GM21381 (cell line): ENCODE results near the gene ANKRD27.
"Not testable (repeated sequence)": the region's sequence is repeated elsewhere in the genome, so short reads cannot be mapped to it uniquely, and the experiment has no call there.

Experiments
- ATAC-seq: cut with Tn5 transposase; IDR thresholded peaks from one replicate; pipeline ENCODE4 v1.9.1; 2021; ENCODE audit warnings: mild to moderate bottlenecking, moderate library complexity; ENCODE audit not compliant: unreplicated experiment

The ANKRD27 gene

GRCh38 chr19:32607479-32607878 is 67.5 kb downstream of the ANKRD27 start:
- no peak for ATAC-seq

GRCh38 chr19:32606289-32606688 is 68.7 kb downstream of the ANKRD27 start:
- no peak for ATAC-seq

- no peak for ATAC-seq
Observed at GRCh38 chr19:32605544-32605943, 69.4 kb downstream of the ANKRD27 start.

- ATAC-seq: no peak
Observed at GRCh38 chr19:32603961-32604360, 71.0 kb downstream of the ANKRD27 start.

GRCh38 chr19:32599736-32600157 is 75.2 kb downstream of the ANKRD27 start:
- no peak for ATAC-seq

GRCh38 chr19:32599258-32599657 is 75.7 kb downstream of the ANKRD27 start:
- no peak for ATAC-seq

GRCh38 chr19:32598022-32598421 is 77.0 kb downstream of the ANKRD27 start:
- no peak for ATAC-seq

- no peak for ATAC-seq
Observed at GRCh38 chr19:32595491-32595890, 79.5 kb downstream of the ANKRD27 start.

GRCh38 chr19:32594021-32594420 is 81.0 kb downstream of the ANKRD27 start:
- no peak for ATAC-seq

- not testable (repeated sequence) for ATAC-seq
Observed at GRCh38 chr19:32587747-32588504, 87.1 kb downstream of the ANKRD27 start.

GRCh38 chr19:32581705-32582179 is 93.2 kb downstream of the ANKRD27 start:
- no peak for ATAC-seq

GRCh38 chr19:32580901-32581704 is 93.9 kb downstream of the ANKRD27 start, which contains the start of gene PDCD5:
Gene PDCD5, plus strand, starts transcription at chr19:32581190. Its CDS starts 72 bp downstream, at chr19:32581262.
- ATAC-seq: peak; percentile 90

GRCh38 chr19:32580353-32580900 is 94.6 kb downstream of the ANKRD27 start:
- ATAC-seq: peak; percentile 23

GRCh38 chr19:32576790-32577189 is 98.2 kb downstream of the ANKRD27 start:
- no peak for ATAC-seq

GRCh38 chr19:32573492-32573794 is 101.5 kb downstream of the ANKRD27 start:
- ATAC-seq: no peak

GRCh38 chr19:32572700-32573491 is 102.1 kb downstream of the ANKRD27 start:
- ATAC-seq: not testable (repeated sequence)

GRCh38 chr19:32571471-32572075 is 103.4 kb downstream of the ANKRD27 start:
- ATAC-seq: not testable (repeated sequence)

GRCh38 chr19:32570081-32570785 is 104.7 kb downstream of the ANKRD27 start:
- no peak for ATAC-seq

GRCh38 chr19:32567486-32567885 is 107.5 kb downstream of the ANKRD27 start:
- ATAC-seq: no peak
